Erythroblast (primary cell): ENCODE measurements around the gene NMNAT2.

Source experiments
- GATA1 ChIP-seq: IDR thresholded peaks from 2 replicates; pipeline ENCODE4 v1.6.1; 2011; ENCODE audit warnings: low read depth, mild to moderate bottlenecking, control low read depth, low read length, moderate library complexity
- POLR2A ChIP-seq: IDR thresholded peaks from 2 replicates; pipeline ENCODE4 v1.6.1; 2011; ENCODE audit warnings: mild to moderate bottlenecking, low read length

GRCh38 chr1:183328371-183328770 is 89.8 kb downstream of the NMNAT2 start:
- TF ChIP-seq POLR2A (no peak), GATA1 (no peak)
